KOPT-K1 (cell line): ENCODE data around the gene PCK1.

ENCODE experiments used
- H3K27ac ChIP-seq: fragments of 200-600 bp; sonication (generic); 2 replicates; pipeline ENCODE4 v1.5.1; 2016; ENCODE audit warnings: antibody characterized with exemption, mild to moderate bottlenecking, low read depth, low read length; ENCODE audit not compliant: poor library complexity, severe bottlenecking
- H3K36me3 ChIP-seq: fragments of 200-600 bp; sonication (generic); 2 replicates; pipeline ENCODE4 v1.5.1; 2017; ENCODE audit warnings: antibody characterized with exemption, mild to moderate bottlenecking, low read length, moderate library complexity; ENCODE audit not compliant: insufficient read depth
- H3K9me3 ChIP-seq: fragments of 200-600 bp; sonication (generic); 2 replicates; pipeline ENCODE4 v1.5.1; 2017; ENCODE audit warnings: antibody characterized with exemption, low read length, mild to moderate bottlenecking; ENCODE audit not compliant: insufficient read depth, poor library complexity, severe bottlenecking

Gene PCK1

DNA sequence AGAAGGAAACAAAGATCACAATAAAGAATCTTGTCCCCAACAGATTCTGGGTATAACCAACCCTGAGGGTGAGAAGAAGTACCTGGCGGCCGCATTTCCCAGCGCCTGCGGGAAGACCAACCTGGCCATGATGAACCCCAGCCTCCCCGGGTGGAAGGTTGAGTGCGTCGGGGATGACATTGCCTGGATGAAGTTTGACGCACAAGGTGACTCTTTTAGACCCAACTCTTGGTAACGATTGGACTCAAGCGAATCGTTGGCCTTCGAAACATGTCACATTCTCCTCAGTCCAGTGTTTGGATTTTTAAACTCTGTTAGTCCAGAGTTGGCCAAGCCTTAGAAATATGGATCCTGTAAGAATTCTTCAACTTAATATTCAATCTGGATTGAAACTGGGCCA, 2.6 kb downstream of the PCK1 start:
- no peak overlapping the region for H3K27ac ChIP-seq
- no peaks in the 10 kb centered on the region for H3K36me3 ChIP-seq

DNA sequence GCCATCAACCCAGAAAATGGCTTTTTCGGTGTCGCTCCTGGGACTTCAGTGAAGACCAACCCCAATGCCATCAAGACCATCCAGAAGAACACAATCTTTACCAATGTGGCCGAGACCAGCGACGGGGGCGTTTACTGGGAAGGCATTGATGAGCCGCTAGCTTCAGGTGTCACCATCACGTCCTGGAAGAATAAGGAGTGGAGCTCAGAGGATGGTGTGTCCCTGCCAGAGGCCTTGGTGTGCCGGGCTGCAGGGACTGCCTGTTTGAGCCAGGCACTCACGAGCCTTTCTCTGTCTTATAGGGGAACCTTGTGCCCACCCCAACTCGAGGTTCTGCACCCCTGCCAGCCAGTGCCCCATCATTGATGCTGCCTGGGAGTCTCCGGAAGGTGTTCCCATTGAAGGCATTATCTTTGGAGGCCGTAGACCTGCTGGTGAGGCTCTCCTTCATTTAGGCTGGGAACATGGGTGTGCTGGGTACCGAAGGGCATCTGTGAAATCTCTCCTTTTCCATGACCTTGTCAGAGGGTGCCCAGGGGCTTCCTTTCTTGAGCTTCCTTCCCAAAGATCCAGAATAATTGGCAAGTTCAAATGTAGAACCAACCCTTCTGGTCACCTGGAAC, 3.4 kb downstream of the PCK1 start:
- Histone ChIP-seq H3K27ac (no peak overlapping the region), H3K9me3 (no peaks in the 10 kb centered on the region), H3K36me3 (no peaks in the 10 kb centered on the region)

More for the DNA sequence above, 2.6 kb downstream of the PCK1 start:
- H3K9me3 ChIP-seq: no peaks in the 10 kb centered on the region

DNA sequence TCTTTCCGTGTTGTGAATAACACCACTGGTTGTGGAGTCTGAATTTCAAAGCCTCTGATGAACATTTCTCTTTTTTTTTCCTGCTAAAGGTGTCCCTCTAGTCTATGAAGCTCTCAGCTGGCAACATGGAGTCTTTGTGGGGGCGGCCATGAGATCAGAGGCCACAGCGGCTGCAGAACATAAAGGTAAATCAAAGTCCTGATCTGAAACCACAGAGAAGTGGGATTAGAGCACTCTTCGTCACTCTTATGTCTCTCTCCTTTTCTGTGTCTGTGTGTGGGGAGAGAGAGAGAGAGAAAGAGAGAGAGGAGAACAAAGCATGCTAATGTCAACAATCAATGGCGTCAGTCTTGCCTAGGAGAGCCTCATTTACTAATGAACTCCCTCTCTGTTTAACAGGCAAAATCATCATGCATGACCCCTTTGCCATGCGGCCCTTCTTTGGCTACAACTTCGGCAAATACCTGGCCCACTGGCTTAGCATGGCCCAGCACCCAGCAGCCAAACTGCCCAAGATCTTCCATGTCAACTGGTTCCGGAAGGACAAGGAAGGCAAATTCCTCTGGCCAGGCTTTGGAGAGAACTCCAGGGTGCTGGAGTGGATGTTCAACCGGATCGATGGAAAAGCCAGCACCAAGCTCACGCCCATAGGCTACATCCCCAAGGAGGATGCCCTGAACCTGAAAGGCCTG, 4.2 kb downstream of the PCK1 start:
- H3K36me3 ChIP-seq: no peaks in the 10 kb centered on the region
- no peak overlapping the region for H3K27ac ChIP-seq
- H3K9me3 ChIP-seq: no peaks in the 10 kb centered on the region

DNA sequence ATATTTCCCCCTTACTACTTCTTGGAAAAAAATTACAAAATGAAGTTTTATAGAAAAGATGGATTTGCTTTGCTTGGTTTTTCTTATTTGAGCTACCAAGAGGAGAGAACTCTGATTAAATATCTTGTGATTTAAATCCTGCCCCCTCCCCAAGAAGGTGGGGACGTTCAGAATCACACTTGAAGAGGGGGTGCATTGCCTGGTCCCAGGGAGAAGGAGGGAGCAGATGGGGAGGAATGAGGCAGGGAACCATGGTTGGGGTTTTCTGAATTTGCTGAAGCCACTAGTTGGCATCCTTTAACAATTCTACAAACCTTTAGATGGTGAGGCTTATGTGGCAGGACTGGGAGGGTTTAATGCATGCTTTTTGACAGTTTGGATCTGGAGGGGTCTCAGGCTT, 5.5 kb downstream of the PCK1 start:
- H3K9me3 ChIP-seq: no peaks in the 10 kb centered on the region
- H3K27ac ChIP-seq: no peak overlapping the region
- H3K36me3 ChIP-seq: no peaks in the 10 kb centered on the region

DNA sequence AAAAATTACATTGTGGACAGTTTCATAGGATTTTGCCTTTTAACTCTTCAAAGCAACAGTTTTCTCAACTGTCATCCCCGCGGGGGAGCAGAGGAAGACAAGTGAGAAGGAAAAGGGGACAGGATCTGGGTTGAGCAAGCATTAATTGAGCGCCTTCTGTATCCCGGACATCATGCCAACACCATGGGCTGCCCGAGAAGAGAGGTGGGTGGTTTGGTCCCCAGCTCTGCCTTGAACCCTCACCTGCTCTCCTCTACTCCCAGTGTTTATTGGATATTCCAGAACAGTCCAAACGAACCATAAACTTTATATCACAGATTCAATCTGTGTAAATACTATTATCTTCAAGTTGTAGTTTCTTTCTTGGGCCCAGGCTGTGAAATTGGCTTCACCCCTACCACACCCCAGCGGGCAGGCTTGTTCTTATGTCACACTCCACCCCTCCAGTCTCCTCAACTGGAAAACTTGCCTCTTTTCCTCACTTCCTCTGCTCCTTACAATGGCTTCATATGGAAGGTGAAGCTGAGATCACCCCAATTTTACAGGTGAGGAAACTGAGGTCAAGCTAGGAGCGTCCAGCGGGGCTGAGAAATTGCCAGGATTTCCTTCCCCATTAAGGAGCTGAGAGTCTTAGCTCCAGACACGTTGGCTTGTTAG, 6.0 kb downstream of the PCK1 start:
- Histone ChIP-seq H3K9me3 (no peaks in the 10 kb centered on the region), H3K27ac (no peak overlapping the region), H3K36me3 (no peaks in the 10 kb centered on the region)

DNA sequence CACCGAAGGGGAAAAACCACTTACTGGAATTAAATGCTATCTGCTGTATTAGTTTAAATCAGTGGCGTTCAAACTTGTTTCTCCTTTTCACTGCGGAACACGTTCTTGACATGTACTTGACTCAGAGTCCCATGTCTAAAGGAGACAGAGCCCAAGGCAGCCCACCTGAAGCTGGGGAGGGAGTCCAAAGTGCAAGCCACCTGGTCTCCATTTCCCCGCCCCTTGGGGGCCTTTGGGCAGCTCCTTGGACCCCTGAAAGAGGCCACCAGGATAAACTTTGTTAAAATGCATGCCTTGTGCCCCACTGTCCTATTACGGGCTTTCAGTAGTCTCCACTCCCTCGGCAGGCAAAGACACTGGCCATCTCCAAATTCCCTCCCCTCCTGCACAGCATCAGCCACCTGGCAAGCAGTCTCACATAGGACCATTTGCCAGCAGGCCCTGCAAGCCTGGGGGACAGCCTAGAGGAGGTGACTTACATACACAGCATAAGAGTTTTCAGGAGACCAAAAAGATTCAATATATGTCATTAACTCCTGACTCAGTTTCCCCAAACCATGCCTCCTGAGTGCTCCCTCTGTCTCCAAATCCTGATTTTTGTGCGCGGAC, 6.7 kb downstream of the PCK1 start:
- no peak overlapping the region for H3K27ac ChIP-seq

DNA sequence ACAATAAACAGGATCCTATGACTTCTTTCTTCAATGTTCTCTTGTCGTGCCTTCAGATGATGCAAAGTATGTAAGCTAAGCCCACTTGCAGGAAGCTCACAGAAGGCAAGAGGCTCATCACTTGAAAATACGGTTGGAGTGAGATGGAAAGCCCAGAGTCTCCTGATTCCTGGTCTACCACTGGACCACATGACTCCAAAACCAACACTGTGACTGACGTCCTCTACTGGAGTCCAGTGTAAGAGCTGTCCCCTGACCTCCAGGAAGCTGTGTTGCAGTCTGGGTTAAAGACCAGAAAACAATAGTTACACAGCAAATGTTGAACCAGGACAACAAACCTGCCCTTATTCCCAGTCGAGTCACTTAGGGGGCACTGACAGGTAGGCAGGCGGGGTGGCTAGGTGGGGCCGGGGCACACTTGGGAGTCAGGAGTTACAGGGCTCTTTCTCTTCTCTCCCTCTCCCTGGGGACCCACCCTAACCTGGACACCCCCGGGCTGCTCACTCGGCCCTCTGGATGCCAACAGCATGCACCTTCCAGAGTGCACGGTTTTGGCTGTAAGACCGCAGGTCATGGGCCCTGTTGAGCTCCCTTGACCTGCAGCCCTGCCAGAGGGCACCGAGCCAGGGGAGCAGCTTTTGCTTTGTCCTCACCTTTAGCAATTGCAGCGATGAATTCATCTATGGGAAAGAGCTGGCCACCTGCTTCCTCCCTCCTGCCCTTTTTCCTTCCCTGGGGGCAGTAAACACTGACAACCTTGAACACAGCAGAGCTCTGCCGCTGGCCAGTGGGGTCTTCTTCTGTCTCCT, 7.4 kb downstream of the PCK1 start:
- no peaks in the 10 kb centered on the region for H3K9me3 ChIP-seq
- H3K36me3 ChIP-seq: no peaks in the 10 kb centered on the region
- no peak overlapping the region for H3K27ac ChIP-seq

More for the DNA sequence above, 6.7 kb downstream of the PCK1 start:
- Histone ChIP-seq H3K9me3 (no peaks in the 10 kb centered on the region), H3K36me3 (no peaks in the 10 kb centered on the region)

DNA sequence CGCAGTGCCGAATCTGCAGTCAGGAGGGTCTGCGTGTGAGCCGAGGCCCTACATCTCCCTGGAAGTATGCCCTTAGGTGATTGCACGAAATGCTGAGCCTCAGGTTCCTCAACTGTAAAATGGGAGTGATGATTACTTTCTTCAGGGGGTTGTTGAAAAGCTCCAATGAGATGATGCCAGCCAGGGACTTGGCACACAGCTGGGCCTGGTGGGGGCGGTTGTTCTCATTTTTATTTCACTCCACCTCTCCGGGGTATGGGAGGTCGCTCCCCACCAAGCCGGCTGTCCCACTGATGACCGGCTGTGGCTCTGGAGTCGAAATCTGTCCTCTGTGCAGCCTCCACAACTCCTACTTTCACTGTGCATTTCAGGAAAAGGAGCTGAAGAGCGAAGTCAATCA, 8.1 kb downstream of the PCK1 start:
- H3K36me3 ChIP-seq: no peaks in the 10 kb centered on the region
- no peaks in the 10 kb centered on the region for H3K9me3 ChIP-seq
- no peak overlapping the region for H3K27ac ChIP-seq

DNA sequence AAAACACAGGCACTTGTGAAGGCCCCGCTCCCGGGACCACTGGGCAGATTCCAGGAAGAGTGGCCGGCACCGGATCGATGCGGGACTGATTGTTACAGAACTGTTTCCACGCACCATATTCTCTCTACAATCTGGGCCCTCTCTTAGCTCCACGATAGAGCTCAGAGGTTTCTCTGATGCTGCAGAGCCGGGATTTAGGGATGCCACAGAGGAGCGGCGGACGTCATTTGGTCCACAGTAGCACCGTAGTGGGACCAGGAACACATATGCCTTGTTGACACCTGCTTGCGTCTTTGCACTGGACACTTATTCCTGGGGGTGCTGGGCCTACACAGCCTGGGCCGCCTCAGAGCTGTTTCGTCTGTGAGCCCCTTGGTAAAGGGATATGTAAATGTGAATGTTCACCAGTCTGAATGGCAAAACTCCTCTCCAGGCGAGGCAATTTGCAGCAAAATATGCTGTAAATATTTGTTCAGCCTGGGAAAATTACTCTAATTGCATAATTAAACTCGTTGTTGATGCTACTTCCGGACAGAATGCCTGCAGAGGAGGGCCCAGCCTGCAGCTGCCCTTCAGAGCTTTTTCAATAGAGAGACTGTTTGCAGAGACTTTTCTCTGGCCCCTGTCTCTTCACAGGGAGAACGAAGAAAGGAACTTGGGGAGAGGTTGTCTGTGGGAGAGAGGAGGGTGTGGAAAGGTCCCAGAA, 9.4 kb downstream of the PCK1 start:
- Histone ChIP-seq H3K9me3 (no peaks in the 10 kb centered on the region), H3K36me3 (no peaks in the 10 kb centered on the region), H3K27ac (no peak overlapping the region)

DNA sequence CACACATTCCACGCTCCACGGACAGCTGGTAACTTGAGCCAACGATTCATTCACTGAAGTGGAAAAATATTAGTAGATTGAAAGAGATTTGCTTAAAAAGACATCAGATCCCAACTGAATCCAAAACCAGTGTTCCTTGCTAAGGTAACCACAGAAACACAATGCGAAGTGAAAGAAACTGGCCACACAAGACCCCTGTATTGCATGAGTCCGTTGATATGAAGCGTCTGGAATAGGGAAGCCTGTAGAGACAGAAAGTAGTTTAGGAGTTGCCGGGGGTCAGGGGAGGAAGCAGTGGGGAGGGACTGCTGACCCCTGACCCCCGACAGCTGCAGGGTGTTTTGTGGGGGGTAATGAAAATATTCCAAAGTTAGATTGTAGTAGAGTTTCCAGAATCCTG, 10.0 kb downstream of the PCK1 start:
- Histone ChIP-seq H3K9me3 (no peaks in the 10 kb centered on the region), H3K27ac (no peak overlapping the region)

DNA sequence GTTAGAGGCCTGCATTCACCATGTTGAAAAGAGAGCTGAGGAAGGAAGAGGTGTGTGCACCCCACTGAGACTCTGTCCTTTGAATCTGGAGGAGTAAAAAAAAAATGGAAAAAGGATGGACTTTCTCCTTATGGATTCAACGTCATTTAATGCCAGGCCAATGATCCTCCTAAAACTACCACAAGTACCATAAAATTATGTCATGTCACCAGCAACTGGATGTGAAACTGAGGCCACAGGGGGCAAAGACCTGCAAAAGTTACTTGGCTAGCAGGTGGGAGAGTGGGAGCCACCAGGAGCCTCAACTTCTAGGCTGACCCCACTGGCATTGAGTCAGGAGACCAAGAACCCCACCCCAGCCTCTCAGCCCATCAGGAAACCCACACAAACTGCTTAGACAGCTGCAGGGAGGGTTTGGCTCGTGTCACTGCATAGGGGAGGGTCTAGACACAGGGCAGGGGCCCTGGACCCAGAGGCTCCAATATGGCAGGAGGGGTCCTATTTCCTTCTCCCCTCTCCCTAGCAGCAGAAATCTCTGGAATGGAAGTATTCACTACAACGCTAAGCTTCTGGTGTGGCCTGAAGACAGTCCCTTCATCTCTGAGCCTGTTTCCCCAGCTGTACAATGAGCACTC, 11.0 kb downstream of the PCK1 start:
- H3K36me3 ChIP-seq: no peaks in the 10 kb centered on the region
- H3K9me3 ChIP-seq: no peaks in the 10 kb centered on the region
- H3K27ac ChIP-seq: no peak overlapping the region

More for the DNA sequence above, 10.0 kb downstream of the PCK1 start:
- H3K36me3 ChIP-seq: no peaks in the 10 kb centered on the region

DNA sequence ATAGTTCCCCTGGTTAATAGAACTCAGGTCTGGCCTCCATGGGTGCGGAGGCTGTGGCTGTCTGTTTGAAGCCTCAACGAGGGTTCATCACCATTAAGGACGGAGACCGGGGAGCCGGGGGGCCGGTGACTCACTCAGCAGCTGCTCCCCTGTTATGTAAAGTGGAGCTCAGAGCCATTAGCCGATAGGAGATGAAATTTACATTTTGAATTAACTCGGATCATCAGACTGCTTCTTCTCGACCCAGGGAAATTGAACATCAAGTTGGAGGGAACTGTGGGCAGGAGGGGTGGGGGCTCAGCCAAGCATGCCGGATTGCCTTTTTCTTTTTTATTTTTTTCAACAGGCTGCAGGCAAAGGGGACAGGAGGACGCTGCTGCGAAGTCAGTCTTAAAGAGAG, 12.3 kb downstream of the PCK1 start:
- H3K36me3 ChIP-seq: no peaks in the 10 kb centered on the region
- H3K27ac ChIP-seq: no peak overlapping the region
- H3K9me3 ChIP-seq: no peaks in the 10 kb centered on the region

DNA sequence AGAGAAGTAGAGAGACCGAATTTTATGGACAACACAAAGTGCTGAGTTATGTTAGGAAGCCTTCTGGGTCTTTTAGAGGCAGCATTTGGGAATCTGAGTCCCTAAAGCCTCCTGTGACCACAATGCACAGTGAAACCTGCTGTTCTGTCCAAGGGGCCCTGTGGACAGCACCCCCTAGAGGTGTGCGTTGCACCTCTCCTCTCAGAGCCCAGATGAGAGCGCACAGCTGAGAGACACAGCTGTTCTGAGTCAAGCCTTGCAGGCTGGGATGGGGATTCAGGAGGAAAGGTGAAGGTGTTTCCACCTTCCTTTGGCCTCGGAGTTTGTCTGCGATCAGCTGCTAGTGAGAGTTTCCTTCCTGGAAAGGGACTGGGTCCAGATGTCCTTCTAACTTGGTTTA, 13.0 kb downstream of the PCK1 start:
- Histone ChIP-seq H3K27ac (no peak overlapping the region), H3K36me3 (no peaks in the 10 kb centered on the region), H3K9me3 (no peaks in the 10 kb centered on the region)

DNA sequence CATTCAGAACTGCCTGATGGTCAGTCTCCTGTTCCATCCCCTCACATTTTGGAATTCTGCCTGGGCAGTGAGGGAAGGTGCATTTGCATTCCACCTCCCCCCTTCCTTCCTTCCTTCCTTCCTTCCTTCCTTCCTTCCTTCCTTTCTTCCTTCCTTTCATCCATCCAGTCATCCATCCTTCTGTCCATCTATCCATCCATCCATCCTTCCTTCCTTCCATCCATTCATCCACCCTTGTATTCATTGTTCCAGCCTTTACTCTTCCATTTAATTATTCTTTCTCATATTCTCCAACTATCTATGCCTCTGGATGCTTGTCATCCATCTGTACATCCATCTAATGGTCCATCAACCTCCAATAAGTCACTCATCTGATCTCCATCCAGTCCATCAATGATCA, 14.0 kb downstream of the PCK1 start:
- H3K27ac ChIP-seq: no peak overlapping the region
- H3K36me3 ChIP-seq: no peaks in the 10 kb centered on the region
- no peaks in the 10 kb centered on the region for H3K9me3 ChIP-seq
